ENCODE data around the gene WFIKKN1. TPM values are rescaled to one million over a fixed set of nuclear protein-coding genes. Genes with fewer than 3 reads are reported as not detected.

Gene WFIKKN1
- total RNA-seq, 1 experiment from 2014 or later: 12.3 TPM

DNA sequence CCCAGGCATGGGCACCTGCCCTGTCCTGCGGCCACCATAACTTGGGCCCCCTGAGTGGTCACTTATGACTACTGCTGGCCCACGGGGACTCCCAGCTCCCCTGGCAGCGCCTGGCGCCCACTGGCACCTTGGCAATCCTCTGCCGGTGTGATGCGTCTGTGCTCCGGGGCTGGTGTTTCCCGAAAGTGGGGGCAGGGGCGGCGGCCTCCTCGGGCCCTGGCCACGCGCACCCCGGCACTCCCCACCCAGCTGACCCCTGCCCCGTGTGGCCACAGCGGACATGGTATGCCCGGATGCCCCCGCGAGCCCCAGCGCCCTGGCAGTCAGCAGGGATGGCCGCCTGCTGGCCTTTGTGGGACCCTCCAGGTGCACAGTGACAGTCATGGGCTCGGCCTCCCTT, 26.7 kb downstream of the WFIKKN1 start (continued):
- TF ChIP-seq, protein P1, sequence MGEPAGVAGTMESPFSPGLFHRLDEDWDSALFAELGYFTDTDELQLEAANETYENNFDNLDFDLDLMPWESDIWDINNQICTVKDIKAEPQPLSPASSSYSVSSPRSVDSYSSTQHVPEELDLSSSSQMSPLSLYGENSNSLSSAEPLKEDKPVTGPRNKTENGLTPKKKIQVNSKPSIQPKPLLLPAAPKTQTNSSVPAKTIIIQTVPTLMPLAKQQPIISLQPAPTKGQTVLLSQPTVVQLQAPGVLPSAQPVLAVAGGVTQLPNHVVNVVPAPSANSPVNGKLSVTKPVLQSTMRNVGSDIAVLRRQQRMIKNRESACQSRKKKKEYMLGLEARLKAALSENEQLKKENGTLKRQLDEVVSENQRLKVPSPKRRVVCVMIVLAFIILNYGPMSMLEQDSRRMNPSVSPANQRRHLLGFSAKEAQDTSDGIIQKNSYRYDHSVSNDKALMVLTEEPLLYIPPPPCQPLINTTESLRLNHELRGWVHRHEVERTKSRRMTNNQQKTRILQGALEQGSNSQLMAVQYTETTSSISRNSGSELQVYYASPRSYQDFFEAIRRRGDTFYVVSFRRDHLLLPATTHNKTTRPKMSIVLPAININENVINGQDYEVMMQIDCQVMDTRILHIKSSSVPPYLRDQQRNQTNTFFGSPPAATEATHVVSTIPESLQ (CRISPR knock-in tag; IDR thresholded peaks at IDR 0.05): no peak

DNA sequence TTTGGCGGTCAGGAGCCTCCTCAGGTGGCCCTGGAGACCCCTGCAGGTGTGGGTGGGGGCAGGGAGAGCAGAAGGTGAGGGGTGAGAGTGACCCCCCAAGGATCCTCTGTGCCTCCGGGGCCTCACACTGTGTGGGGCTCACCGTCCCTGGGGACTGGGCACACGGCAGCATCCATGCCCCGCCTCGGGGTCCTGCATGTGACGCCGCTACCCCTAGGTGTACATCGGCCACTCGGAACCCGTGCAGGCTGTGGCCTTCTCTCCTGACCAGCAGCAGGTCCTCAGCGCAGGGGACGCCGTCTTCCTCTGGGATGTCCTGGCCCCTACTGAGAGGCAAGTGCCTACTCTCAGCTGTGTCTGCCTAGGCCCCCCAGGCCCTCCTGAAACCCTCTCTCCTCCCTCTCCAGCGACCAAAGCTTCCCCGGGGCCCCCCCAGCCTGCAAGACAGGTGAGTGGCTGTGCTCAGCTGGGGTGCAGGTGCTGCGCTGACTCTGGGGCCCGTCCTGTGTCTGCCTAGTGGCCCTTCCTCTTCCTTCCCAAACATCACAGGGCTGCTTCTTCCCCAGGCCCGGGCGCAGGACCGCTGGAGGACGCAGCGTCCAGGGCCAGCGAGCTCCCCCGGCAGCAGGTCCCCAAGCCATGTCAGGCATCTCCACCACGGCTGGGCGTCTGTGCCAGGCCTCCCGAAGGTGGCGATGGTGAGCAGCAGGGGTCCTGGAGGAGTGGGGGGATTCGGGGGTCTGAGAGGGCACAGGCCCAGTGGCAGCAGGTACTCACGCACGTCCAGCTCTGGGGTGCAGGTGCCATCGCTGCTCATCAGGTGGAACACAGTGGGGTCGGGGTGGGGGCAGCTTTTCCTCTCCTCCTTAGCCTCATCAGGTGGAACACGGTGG, 28.1 kb downstream of the WFIKKN1 start:
- Mint-ChIP-seq H3K4me3 (no peak overlapping the region), H3K36me3 (no peaks in the 10 kb centered on the region), H3K27me3 (ENCODE audit: low read depth) (no peaks in the 10 kb centered on the region), H3K27ac (no peak overlapping the region), H3K4me1 (peaks cover 4% of the 10 kb centered on the region), H3K9me3 (no peaks in the 10 kb centered on the region)
- ATAC-seq (no peak), DNase-seq (ENCODE audit: low spot score) (no peak)
- POLR2A ChIA-PET: no interaction called here
- CTCF ChIA-PET: interaction anchor here (0.9 to 3.3 kb wide), 6 partner anchors 10 to 552 kb away, joined by 3 to 54 read pairs (median 8); partner anchors contain the start of genes METTL26 and WDR90
- TF ChIP-seq, protein P2, sequence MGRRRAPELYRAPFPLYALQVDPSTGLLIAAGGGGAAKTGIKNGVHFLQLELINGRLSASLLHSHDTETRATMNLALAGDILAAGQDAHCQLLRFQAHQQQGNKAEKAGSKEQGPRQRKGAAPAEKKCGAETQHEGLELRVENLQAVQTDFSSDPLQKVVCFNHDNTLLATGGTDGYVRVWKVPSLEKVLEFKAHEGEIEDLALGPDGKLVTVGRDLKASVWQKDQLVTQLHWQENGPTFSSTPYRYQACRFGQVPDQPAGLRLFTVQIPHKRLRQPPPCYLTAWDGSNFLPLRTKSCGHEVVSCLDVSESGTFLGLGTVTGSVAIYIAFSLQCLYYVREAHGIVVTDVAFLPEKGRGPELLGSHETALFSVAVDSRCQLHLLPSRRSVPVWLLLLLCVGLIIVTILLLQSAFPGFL (CRISPR knock-in tag; IDR thresholded peaks at IDR 0.05; ENCODE audit: borderline replicate concordance): no peak
- TF ChIP-seq NFE2L1 (CRISPR knock-in tag; IDR thresholded peaks at IDR 0.05) (no peak), FOXJ3 (CRISPR knock-in tag; IDR thresholded peaks at IDR 0.05; ENCODE audit: borderline replicate concordance) (no peak), GABPB1 (CRISPR knock-in tag; IDR thresholded peaks at IDR 0.05) (no peak), KAT7 (CRISPR knock-in tag; IDR thresholded peaks at IDR 0.05; ENCODE audit: borderline replicate concordance) (no peak), MXD4 (CRISPR knock-in tag; IDR thresholded peaks at IDR 0.05; ENCODE audit: borderline replicate concordance) (no peak), CBFB (CRISPR knock-in tag; IDR thresholded peaks at IDR 0.05; ENCODE audit: low read depth) (no peak), ZNF416 (CRISPR knock-in tag; IDR thresholded peaks at IDR 0.05) (no peak)
- TF ChIP-seq, protein P3, sequence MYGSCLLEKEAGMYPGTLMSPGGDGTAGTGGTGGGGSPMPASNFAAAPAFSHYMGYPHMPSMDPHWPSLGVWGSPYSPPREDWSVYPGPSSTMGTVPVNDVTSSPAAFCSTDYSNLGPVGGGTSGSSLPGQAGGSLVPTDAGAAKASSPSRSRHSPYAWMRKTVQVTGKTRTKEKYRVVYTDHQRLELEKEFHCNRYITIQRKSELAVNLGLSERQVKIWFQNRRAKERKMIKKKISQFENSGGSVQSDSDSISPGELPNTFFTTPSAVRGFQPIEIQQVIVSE (CRISPR knock-in tag; IDR thresholded peaks at IDR 0.05; ENCODE audit: borderline replicate concordance): no peak
- TF ChIP-seq, protein P4, sequence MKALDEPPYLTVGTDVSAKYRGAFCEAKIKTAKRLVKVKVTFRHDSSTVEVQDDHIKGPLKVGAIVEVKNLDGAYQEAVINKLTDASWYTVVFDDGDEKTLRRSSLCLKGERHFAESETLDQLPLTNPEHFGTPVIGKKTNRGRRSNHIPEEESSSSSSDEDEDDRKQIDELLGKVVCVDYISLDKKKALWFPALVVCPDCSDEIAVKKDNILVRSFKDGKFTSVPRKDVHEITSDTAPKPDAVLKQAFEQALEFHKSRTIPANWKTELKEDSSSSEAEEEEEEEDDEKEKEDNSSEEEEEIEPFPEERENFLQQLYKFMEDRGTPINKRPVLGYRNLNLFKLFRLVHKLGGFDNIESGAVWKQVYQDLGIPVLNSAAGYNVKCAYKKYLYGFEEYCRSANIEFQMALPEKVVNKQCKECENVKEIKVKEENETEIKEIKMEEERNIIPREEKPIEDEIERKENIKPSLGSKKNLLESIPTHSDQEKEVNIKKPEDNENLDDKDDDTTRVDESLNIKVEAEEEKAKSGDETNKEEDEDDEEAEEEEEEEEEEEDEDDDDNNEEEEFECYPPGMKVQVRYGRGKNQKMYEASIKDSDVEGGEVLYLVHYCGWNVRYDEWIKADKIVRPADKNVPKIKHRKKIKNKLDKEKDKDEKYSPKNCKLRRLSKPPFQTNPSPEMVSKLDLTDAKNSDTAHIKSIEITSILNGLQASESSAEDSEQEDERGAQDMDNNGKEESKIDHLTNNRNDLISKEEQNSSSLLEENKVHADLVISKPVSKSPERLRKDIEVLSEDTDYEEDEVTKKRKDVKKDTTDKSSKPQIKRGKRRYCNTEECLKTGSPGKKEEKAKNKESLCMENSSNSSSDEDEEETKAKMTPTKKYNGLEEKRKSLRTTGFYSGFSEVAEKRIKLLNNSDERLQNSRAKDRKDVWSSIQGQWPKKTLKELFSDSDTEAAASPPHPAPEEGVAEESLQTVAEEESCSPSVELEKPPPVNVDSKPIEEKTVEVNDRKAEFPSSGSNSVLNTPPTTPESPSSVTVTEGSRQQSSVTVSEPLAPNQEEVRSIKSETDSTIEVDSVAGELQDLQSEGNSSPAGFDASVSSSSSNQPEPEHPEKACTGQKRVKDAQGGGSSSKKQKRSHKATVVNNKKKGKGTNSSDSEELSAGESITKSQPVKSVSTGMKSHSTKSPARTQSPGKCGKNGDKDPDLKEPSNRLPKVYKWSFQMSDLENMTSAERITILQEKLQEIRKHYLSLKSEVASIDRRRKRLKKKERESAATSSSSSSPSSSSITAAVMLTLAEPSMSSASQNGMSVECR (CRISPR knock-in tag; IDR thresholded peaks at IDR 0.05; ENCODE audit: borderline replicate concordance): no peak
- TF ChIP-seq, protein P5, sequence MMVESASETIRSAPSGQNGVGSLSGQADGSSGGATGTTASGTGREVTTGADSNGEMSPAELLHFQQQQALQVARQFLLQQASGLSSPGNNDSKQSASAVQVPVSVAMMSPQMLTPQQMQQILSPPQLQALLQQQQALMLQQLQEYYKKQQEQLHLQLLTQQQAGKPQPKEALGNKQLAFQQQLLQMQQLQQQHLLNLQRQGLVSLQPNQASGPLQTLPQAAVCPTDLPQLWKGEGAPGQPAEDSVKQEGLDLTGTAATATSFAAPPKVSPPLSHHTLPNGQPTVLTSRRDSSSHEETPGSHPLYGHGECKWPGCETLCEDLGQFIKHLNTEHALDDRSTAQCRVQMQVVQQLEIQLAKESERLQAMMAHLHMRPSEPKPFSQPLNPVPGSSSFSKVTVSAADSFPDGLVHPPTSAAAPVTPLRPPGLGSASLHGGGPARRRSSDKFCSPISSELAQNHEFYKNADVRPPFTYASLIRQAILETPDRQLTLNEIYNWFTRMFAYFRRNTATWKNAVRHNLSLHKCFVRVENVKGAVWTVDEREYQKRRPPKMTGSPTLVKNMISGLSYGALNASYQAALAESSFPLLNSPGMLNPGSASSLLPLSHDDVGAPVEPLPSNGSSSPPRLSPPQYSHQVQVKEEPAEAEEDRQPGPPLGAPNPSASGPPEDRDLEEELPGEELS (CRISPR knock-in tag; IDR thresholded peaks at IDR 0.05): no peak
- TF ChIP-seq, protein P6, sequence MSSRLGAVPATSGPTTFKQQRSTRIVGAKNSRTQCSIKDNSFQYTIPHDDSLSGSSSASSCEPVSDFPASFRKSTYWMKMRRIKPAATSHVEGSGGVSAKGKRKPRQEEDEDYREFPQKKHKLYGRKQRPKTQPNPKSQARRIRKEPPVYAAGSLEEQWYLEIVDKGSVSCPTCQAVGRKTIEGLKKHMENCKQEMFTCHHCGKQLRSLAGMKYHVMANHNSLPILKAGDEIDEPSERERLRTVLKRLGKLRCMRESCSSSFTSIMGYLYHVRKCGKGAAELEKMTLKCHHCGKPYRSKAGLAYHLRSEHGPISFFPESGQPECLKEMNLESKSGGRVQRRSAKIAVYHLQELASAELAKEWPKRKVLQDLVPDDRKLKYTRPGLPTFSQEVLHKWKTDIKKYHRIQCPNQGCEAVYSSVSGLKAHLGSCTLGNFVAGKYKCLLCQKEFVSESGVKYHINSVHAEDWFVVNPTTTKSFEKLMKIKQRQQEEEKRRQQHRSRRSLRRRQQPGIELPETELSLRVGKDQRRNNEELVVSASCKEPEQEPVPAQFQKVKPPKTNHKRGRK (CRISPR knock-in tag; IDR thresholded peaks at IDR 0.05; ENCODE audit: borderline replicate concordance): no peak
- TF ChIP-seq, protein P7, sequence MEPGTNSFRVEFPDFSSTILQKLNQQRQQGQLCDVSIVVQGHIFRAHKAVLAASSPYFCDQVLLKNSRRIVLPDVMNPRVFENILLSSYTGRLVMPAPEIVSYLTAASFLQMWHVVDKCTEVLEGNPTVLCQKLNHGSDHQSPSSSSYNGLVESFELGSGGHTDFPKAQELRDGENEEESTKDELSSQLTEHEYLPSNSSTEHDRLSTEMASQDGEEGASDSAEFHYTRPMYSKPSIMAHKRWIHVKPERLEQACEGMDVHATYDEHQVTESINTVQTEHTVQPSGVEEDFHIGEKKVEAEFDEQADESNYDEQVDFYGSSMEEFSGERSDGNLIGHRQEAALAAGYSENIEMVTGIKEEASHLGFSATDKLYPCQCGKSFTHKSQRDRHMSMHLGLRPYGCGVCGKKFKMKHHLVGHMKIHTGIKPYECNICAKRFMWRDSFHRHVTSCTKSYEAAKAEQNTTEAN (CRISPR knock-in tag; IDR thresholded peaks at IDR 0.05): no peak
- TF ChIP-seq, protein P8, sequence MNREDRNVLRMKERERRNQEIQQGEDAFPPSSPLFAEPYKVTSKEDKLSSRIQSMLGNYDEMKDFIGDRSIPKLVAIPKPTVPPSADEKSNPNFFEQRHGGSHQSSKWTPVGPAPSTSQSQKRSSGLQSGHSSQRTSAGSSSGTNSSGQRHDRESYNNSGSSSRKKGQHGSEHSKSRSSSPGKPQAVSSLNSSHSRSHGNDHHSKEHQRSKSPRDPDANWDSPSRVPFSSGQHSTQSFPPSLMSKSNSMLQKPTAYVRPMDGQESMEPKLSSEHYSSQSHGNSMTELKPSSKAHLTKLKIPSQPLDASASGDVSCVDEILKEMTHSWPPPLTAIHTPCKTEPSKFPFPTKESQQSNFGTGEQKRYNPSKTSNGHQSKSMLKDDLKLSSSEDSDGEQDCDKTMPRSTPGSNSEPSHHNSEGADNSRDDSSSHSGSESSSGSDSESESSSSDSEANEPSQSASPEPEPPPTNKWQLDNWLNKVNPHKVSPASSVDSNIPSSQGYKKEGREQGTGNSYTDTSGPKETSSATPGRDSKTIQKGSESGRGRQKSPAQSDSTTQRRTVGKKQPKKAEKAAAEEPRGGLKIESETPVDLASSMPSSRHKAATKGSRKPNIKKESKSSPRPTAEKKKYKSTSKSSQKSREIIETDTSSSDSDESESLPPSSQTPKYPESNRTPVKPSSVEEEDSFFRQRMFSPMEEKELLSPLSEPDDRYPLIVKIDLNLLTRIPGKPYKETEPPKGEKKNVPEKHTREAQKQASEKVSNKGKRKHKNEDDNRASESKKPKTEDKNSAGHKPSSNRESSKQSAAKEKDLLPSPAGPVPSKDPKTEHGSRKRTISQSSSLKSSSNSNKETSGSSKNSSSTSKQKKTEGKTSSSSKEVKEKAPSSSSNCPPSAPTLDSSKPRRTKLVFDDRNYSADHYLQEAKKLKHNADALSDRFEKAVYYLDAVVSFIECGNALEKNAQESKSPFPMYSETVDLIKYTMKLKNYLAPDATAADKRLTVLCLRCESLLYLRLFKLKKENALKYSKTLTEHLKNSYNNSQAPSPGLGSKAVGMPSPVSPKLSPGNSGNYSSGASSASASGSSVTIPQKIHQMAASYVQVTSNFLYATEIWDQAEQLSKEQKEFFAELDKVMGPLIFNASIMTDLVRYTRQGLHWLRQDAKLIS (CRISPR knock-in tag; IDR thresholded peaks at IDR 0.05; ENCODE audit: borderline replicate concordance): no peak
